Nephron progenitor cell (in vitro differentiated cells): ENCODE results near the gene TRIM37.

Experiments used
- DNase-seq: peaks from one replicate; pipeline ENCODE4 v3.0.0; 2021
- H3K27ac Mint-ChIP-seq: 2 replicates; pipeline ENCODE4 v1.8.0; 2021; ENCODE audit warnings: mild to moderate bottlenecking, moderate library complexity, mixed read lengths
- H3K27me3 Mint-ChIP-seq: 2 replicates; pipeline ENCODE4 v1.8.0; 2021; ENCODE audit warnings: mild to moderate bottlenecking, low read depth, mixed read lengths; ENCODE audit not compliant: poor library complexity
- H3K36me3 Mint-ChIP-seq: 2 replicates; pipeline ENCODE4 v1.8.0; 2021; ENCODE audit warnings: low read depth, mixed read lengths
- H3K4me1 Mint-ChIP-seq: 2 replicates; pipeline ENCODE4 v1.8.0; 2021; ENCODE audit warnings: mixed read lengths
- H3K4me3 Mint-ChIP-seq: 2 replicates; pipeline ENCODE4 v1.8.0; 2021; ENCODE audit warnings: mild to moderate bottlenecking, moderate library complexity, mixed read lengths
- H3K9me3 Mint-ChIP-seq: 2 replicates; pipeline ENCODE4 v1.8.0; 2021; ENCODE audit warnings: mild to moderate bottlenecking, moderate library complexity, mixed read lengths
- CTCF ChIP-seq: fragments of 200-600 bp; sonication (generic); IDR thresholded peaks from 2 replicates; pipeline ENCODE4 v1.5.0; 2021; ENCODE audit warnings: antibody characterized with exemption

Gene TRIM37

GRCh38 chr17:59124665-59125064 lies 18.0 kb upstream of the TRIM37 start:
- Mint-ChIP-seq H3K4me3 (no peak overlapping the region), H3K4me1 (peaks cover 5% of the 10 kb centered on the region), H3K27me3 (no peaks in the 10 kb centered on the region), H3K27ac (no peak overlapping the region), H3K36me3 (peaks cover 72% of the 10 kb centered on the region), H3K9me3 (no peaks in the 10 kb centered on the region)
- no peak for DNase-seq
- TF ChIP-seq CTCF: no peak

GRCh38 chr17:59121901-59122480 lies 15.3 kb upstream of the TRIM37 start:
- TF ChIP-seq CTCF: no peak
- Mint-ChIP-seq H3K4me3 (no peak overlapping the region), H3K9me3 (no peaks in the 10 kb centered on the region), H3K27ac (peak overlapping the region; percentile 69), H3K36me3 (peaks cover 72% of the 10 kb centered on the region), H3K27me3 (no peaks in the 10 kb centered on the region), H3K4me1 (peaks cover 5% of the 10 kb centered on the region)
- no peak for DNase-seq

- no peak for DNase-seq
- Mint-ChIP-seq H3K4me1 (no peaks in the 10 kb centered on the region), H3K4me3 (no peak overlapping the region), H3K27me3 (no peaks in the 10 kb centered on the region), H3K27ac (no peak overlapping the region), H3K36me3 (peaks cover 71% of the 10 kb centered on the region), H3K9me3 (no peaks in the 10 kb centered on the region)
- TF ChIP-seq CTCF: no peak
These were observed 8.8 kb upstream of the TRIM37 start for GRCh38 chr17:59115474-59115873.

GRCh38 chr17:59111539-59111938 lies 4.9 kb upstream of the TRIM37 start:
- Mint-ChIP-seq H3K9me3 (no peaks in the 10 kb centered on the region), H3K4me1 (peaks cover 6% of the 10 kb centered on the region), H3K27me3 (no peaks in the 10 kb centered on the region), H3K36me3 (peaks cover 60% of the 10 kb centered on the region), H3K4me3 (no peak overlapping the region), H3K27ac (no peak overlapping the region)
- no peak for DNase-seq
- TF ChIP-seq CTCF: no peak

- no peak for TF ChIP-seq CTCF
- Mint-ChIP-seq H3K4me1 (peaks cover 7% of the 10 kb centered on the region), H3K27me3 (no peaks in the 10 kb centered on the region), H3K36me3 (peaks cover 55% of the 10 kb centered on the region), H3K9me3 (no peaks in the 10 kb centered on the region), H3K27ac (no peak overlapping the region), H3K4me3 (no peak overlapping the region)
- no peak for DNase-seq
These were observed 4.3 kb upstream of the TRIM37 start for GRCh38 chr17:59110973-59111372.

GRCh38 chr17:59108400-59109102 lies 1.9 kb upstream of the TRIM37 start:
- no peak for DNase-seq
- no peak for TF ChIP-seq CTCF
- Mint-ChIP-seq H3K27me3 (no peaks in the 10 kb centered on the region), H3K36me3 (peaks cover 41% of the 10 kb centered on the region), H3K27ac (no peak overlapping the region), H3K4me3 (peak overlapping the region; percentile 13), H3K9me3 (no peaks in the 10 kb centered on the region), H3K4me1 (peaks cover 25% of the 10 kb centered on the region)
